GM21367 (cell line): ENCODE measurements around the gene TUBGCP4.
"Not testable (repeated sequence)": the region's sequence is repeated elsewhere in the genome, so short reads cannot be mapped to it uniquely, and the experiment has no call there.

Experiments
- ATAC-seq: cut with Tn5 transposase; IDR thresholded peaks from one replicate; pipeline ENCODE4 v1.9.1; 2021; ENCODE audit not compliant: unreplicated experiment

Gene TUBGCP4

GRCh38 chr15:43370975-43371974, at the start of gene TUBGCP4, which contains the start of gene ZSCAN29:
Gene TUBGCP4, plus strand, starts transcription at chr15:43371101. Its CDS starts 254 bp downstream, at chr15:43371355.
Gene ZSCAN29, minus strand, starts transcription at chr15:43371043. Its CDS starts 1,130 bp downstream, at chr15:43369913.
- ATAC-seq, result peak; percentile 52

GRCh38 chr15:43325039-43325684, 45.7 kb upstream of the TUBGCP4 start:
- no peak for ATAC-seq

- no peak for ATAC-seq
These were observed 41.5 kb upstream of the TUBGCP4 start for GRCh38 chr15:43329217-43329959.

- peak; percentile 78 for ATAC-seq
These were observed 40.7 kb upstream of the TUBGCP4 start, which contains the start of gene LCMT2 for GRCh38 chr15:43329960-43330779. Gene LCMT2, minus strand, starts transcription at chr15:43330573. Its CDS starts 84 bp downstream, at chr15:43330489.

- ATAC-seq, result peak; percentile 21
These were observed 40.2 kb upstream of the TUBGCP4 start for GRCh38 chr15:43330780-43331087.

- no peak for ATAC-seq
These were observed 24.6 kb upstream of the TUBGCP4 start for GRCh38 chr15:43346305-43346704.

GRCh38 chr15:43347114-43347513, 23.8 kb upstream of the TUBGCP4 start:
- no peak for ATAC-seq

- no peak for ATAC-seq
These were observed 18.1 kb upstream of the TUBGCP4 start for GRCh38 chr15:43352693-43353382.

- ATAC-seq, result no peak
These were observed 10.1 kb upstream of the TUBGCP4 start for GRCh38 chr15:43360821-43361220.

GRCh38 chr15:43361313-43361903, 9.5 kb upstream of the TUBGCP4 start:
- ATAC-seq, result no peak

- ATAC-seq, result peak; percentile 36
These were observed 459 bp upstream of the TUBGCP4 start for GRCh38 chr15:43370310-43370974.

GRCh38 chr15:43376017-43376705, 5.3 kb downstream of the TUBGCP4 start:
- no peak for ATAC-seq

- ATAC-seq, result no peak
These were observed 7.7 kb downstream of the TUBGCP4 start for GRCh38 chr15:43378601-43379000.

GRCh38 chr15:43382310-43382709, 11.4 kb downstream of the TUBGCP4 start:
- no peak for ATAC-seq

GRCh38 chr15:43383070-43383469, 12.2 kb downstream of the TUBGCP4 start:
- no peak for ATAC-seq

- ATAC-seq, result no peak
These were observed 19.8 kb downstream of the TUBGCP4 start for GRCh38 chr15:43390723-43391122.

GRCh38 chr15:43393592-43393991, 22.7 kb downstream of the TUBGCP4 start:
- ATAC-seq, result not testable (repeated sequence)

- no peak for ATAC-seq
These were observed 31.4 kb downstream of the TUBGCP4 start for GRCh38 chr15:43402255-43402654.
